ENCODE data around the gene MYRIP. TPM values are rescaled to one million over a fixed set of nuclear protein-coding genes. Genes with fewer than 3 reads are reported as not detected.

The MYRIP gene
- total RNA-seq, 1 donor from 2014 or later, result 1.0 TPM

- H3K4me3 ChIP-seq (ENCODE audit: low read length in 3 of 3), result no peak overlapping the region
- no peak overlapping the region for H3K9ac ChIP-seq (ENCODE audit: low read depth in 1 of 3, low read length in 3 of 3)
- H3K27me3 ChIP-seq (ENCODE audit: control insufficient read depth in 3 of 3, insufficient read depth in 3 of 3, low read length in 3 of 3), result no peaks in the 10 kb centered on the region
- H3K9me3 ChIP-seq (ENCODE audit: control insufficient read depth in 3 of 3, low read length in 3 of 3), result no peaks in the 10 kb centered on the region
- no peaks in the 10 kb centered on the region for H3K4me1 ChIP-seq (ENCODE audit: control insufficient read depth in 3 of 3, insufficient read depth in 3 of 3, low read length in 3 of 3)
- no peaks in the 10 kb centered on the region for H3K36me3 ChIP-seq (ENCODE audit: control insufficient read depth in 3 of 3, insufficient read depth in 3 of 3, low read length in 3 of 3)
- H3K27ac ChIP-seq (ENCODE audit: low read depth, low read length), result no peak overlapping the region
Measured at GRCh38 chr3:39978308-39978707, 168.9 kb downstream of the MYRIP start.

DNA sequence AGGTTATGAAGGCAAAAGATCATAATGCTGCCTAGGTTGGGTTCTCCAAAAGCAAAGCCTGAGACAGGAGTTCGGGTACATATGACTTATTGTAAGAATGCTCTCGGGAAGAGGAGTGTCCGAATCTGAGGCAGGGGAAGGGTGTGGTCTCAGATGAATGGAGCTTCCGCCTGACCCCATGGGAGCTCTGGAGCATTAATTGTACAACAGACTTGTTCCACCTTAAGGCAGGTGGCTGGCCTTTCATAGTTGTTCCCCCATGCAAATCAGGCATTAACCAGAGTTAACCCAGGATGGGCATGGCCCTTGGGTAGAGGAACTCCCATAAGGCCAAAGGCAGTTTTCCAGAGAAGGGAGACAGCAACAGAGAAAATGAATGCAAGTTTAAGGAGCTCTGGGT, 170.6 kb downstream of the MYRIP start:
- Histone ChIP-seq H3K9ac (ENCODE audit: low read depth in 1 of 3, low read length in 3 of 3) (no peak overlapping the region), H3K27ac (ENCODE audit: low read depth, low read length) (no peak overlapping the region), H3K9me3 (ENCODE audit: control insufficient read depth in 3 of 3, low read length in 3 of 3) (no peaks in the 10 kb centered on the region), H3K4me3 (ENCODE audit: low read length in 3 of 3) (no peak overlapping the region), H3K27me3 (ENCODE audit: control insufficient read depth in 3 of 3, insufficient read depth in 3 of 3, low read length in 3 of 3) (no peaks in the 10 kb centered on the region), H3K36me3 (ENCODE audit: control insufficient read depth in 3 of 3, insufficient read depth in 3 of 3, low read length in 3 of 3) (no peaks in the 10 kb centered on the region), H3K4me1 (ENCODE audit: control insufficient read depth in 3 of 3, insufficient read depth in 3 of 3, low read length in 3 of 3) (no peaks in the 10 kb centered on the region)

DNA sequence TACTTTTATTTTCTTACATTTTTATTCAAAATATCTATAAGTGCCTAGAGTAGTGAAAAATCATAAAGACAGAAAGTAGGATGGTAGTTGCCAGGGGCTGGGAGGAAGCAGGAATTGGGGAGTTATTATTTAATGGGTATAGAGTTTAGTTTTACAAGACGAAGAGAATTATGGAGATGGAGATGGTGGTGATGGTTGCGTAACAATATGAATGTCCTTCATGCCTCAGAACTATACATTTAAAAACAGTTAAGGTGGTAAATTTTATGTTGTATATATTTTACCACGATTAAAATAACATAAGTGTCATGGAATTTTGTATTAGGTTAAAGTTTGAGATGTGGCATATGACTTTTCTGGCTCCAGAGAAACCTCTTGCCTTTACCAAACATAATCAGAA, 171.4 kb downstream of the MYRIP start:
- H3K9ac ChIP-seq (ENCODE audit: low read depth in 1 of 3, low read length in 3 of 3), result no peak overlapping the region
- no peaks in the 10 kb centered on the region for H3K9me3 ChIP-seq (ENCODE audit: control insufficient read depth in 3 of 3, low read length in 3 of 3)
- no peak overlapping the region for H3K27ac ChIP-seq (ENCODE audit: low read depth, low read length)
- no peaks in the 10 kb centered on the region for H3K27me3 ChIP-seq (ENCODE audit: control insufficient read depth in 3 of 3, insufficient read depth in 3 of 3, low read length in 3 of 3)
- H3K4me3 ChIP-seq (ENCODE audit: low read length in 3 of 3), result no peak overlapping the region
- H3K36me3 ChIP-seq (ENCODE audit: control insufficient read depth in 3 of 3, insufficient read depth in 3 of 3, low read length in 3 of 3), result no peaks in the 10 kb centered on the region
- no peaks in the 10 kb centered on the region for H3K4me1 ChIP-seq (ENCODE audit: control insufficient read depth in 3 of 3, insufficient read depth in 3 of 3, low read length in 3 of 3)

- Histone ChIP-seq H3K9ac (ENCODE audit: low read depth in 1 of 3, low read length in 3 of 3) (no peak overlapping the region), H3K4me1 (ENCODE audit: control insufficient read depth in 3 of 3, insufficient read depth in 3 of 3, low read length in 3 of 3) (no peaks in the 10 kb centered on the region), H3K9me3 (ENCODE audit: control insufficient read depth in 3 of 3, low read length in 3 of 3) (no peaks in the 10 kb centered on the region), H3K36me3 (ENCODE audit: control insufficient read depth in 3 of 3, insufficient read depth in 3 of 3, low read length in 3 of 3) (no peaks in the 10 kb centered on the region), H3K27me3 (ENCODE audit: control insufficient read depth in 3 of 3, insufficient read depth in 3 of 3, low read length in 3 of 3) (no peaks in the 10 kb centered on the region), H3K27ac (ENCODE audit: low read depth, low read length) (no peak overlapping the region), H3K4me3 (ENCODE audit: low read length in 3 of 3) (no peak overlapping the region)
Measured at GRCh38 chr3:39981547-39982184, 172.3 kb downstream of the MYRIP start.

- Histone ChIP-seq H3K4me1 (ENCODE audit: control insufficient read depth in 3 of 3, insufficient read depth in 3 of 3, low read length in 3 of 3) (no peaks in the 10 kb centered on the region), H3K27me3 (ENCODE audit: control insufficient read depth in 3 of 3, insufficient read depth in 3 of 3, low read length in 3 of 3) (no peaks in the 10 kb centered on the region)
Measured at GRCh38 chr3:39982665-39983357, 173.4 kb downstream of the MYRIP start.

GRCh38 chr3:39989746-39990145, 180.3 kb downstream of the MYRIP start:
- no peak overlapping the region for H3K27ac ChIP-seq (ENCODE audit: low read depth, low read length)
- no peaks in the 10 kb centered on the region for H3K36me3 ChIP-seq (ENCODE audit: control insufficient read depth in 3 of 3, insufficient read depth in 3 of 3, low read length in 3 of 3)
- H3K4me1 ChIP-seq (ENCODE audit: control insufficient read depth in 3 of 3, insufficient read depth in 3 of 3, low read length in 3 of 3), result no peaks in the 10 kb centered on the region
- no peak overlapping the region for H3K4me3 ChIP-seq (ENCODE audit: low read length in 3 of 3)
- H3K27me3 ChIP-seq (ENCODE audit: control insufficient read depth in 3 of 3, insufficient read depth in 3 of 3, low read length in 3 of 3), result no peaks in the 10 kb centered on the region
- H3K9me3 ChIP-seq (ENCODE audit: control insufficient read depth in 3 of 3, low read length in 3 of 3), result peaks cover 0 to 5% (median 4%) of the 10 kb centered on the region in 3 donors
- H3K9ac ChIP-seq (ENCODE audit: low read depth in 1 of 3, low read length in 3 of 3), result no peak overlapping the region

More at GRCh38 chr3:39982665-39983357, 173.4 kb downstream of the MYRIP start:
- Histone ChIP-seq H3K27ac (ENCODE audit: low read depth, low read length) (no peak overlapping the region), H3K9me3 (ENCODE audit: control insufficient read depth in 3 of 3, low read length in 3 of 3) (no peaks in the 10 kb centered on the region), H3K36me3 (ENCODE audit: control insufficient read depth in 3 of 3, insufficient read depth in 3 of 3, low read length in 3 of 3) (no peaks in the 10 kb centered on the region), H3K4me3 (ENCODE audit: low read length in 3 of 3) (no peak overlapping the region), H3K9ac (ENCODE audit: low read depth in 1 of 3, low read length in 3 of 3) (no peak overlapping the region)

- Histone ChIP-seq H3K27ac (ENCODE audit: low read depth, low read length) (no peak overlapping the region), H3K9ac (ENCODE audit: low read depth in 1 of 3, low read length in 3 of 3) (no peak overlapping the region), H3K4me1 (ENCODE audit: control insufficient read depth in 3 of 3, insufficient read depth in 3 of 3, low read length in 3 of 3) (no peaks in the 10 kb centered on the region), H3K4me3 (ENCODE audit: low read length in 3 of 3) (no peak overlapping the region), H3K27me3 (ENCODE audit: control insufficient read depth in 3 of 3, insufficient read depth in 3 of 3, low read length in 3 of 3) (no peaks in the 10 kb centered on the region), H3K9me3 (ENCODE audit: control insufficient read depth in 3 of 3, low read length in 3 of 3) (peaks cover 0 to 5% (median 4%) of the 10 kb centered on the region in 3 donors), H3K36me3 (ENCODE audit: control insufficient read depth in 3 of 3, insufficient read depth in 3 of 3, low read length in 3 of 3) (no peaks in the 10 kb centered on the region)
Measured at GRCh38 chr3:39990532-39990931, 181.1 kb downstream of the MYRIP start.

GRCh38 chr3:40008796-40009195, 199.4 kb downstream of the MYRIP start:
- no peaks in the 10 kb centered on the region for H3K9me3 ChIP-seq (ENCODE audit: control insufficient read depth in 3 of 3, low read length in 3 of 3)
- H3K27ac ChIP-seq (ENCODE audit: low read depth, low read length), result no peak overlapping the region
- no peak overlapping the region for H3K4me3 ChIP-seq (ENCODE audit: low read length in 3 of 3)
- no peaks in the 10 kb centered on the region for H3K27me3 ChIP-seq (ENCODE audit: control insufficient read depth in 3 of 3, insufficient read depth in 3 of 3, low read length in 3 of 3)
- no peaks in the 10 kb centered on the region for H3K4me1 ChIP-seq (ENCODE audit: control insufficient read depth in 3 of 3, insufficient read depth in 3 of 3, low read length in 3 of 3)
- H3K9ac ChIP-seq (ENCODE audit: low read depth in 1 of 3, low read length in 3 of 3), result no peak overlapping the region
- H3K36me3 ChIP-seq (ENCODE audit: control insufficient read depth in 3 of 3, insufficient read depth in 3 of 3, low read length in 3 of 3), result no peaks in the 10 kb centered on the region

DNA sequence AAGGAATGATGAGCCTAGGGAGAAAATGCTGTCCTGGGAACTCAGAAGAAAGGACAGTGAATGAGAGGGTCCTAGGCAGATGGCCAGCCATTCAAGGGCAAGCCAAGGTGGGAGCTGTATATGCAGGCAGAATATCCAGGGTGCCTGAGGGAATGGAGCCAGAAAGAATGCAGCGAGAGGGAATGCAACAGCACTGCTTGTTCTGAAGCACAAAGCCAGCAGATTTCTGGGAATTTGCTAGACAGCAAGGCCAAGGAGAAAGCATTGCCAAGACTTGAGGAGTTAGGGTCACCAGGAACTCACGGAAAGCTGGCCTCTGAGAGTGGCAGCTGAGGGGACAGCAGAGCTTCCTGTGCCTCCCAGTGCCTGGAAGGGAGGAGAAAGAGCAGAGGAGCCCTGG, 200.6 kb downstream of the MYRIP start:
- no peak overlapping the region for H3K27ac ChIP-seq (ENCODE audit: low read depth, low read length)

DNA sequence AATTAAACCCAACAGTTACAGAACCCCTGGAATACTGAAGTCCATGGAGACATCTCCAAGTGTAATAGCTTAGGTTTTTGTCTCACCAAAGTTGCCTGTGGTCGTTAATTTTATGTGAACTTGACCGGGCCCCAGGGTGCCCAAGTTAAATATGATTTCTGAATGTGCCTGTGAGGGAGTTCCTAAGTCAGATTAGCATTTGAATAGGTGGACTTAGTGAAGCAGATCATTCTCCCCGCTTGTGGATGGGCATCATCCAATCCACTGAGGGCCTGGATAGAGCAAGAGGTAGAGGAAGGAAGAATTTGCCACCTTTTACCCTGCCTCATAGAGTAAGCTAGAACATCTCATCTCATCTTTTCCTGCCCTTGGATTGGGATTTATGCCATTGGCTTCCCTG, 203.0 kb downstream of the MYRIP start:
- H3K27me3 ChIP-seq (ENCODE audit: control insufficient read depth in 3 of 3, insufficient read depth in 3 of 3, low read length in 3 of 3), result no peaks in the 10 kb centered on the region
- no peak overlapping the region for H3K9ac ChIP-seq (ENCODE audit: low read depth in 1 of 3, low read length in 3 of 3)
- no peak overlapping the region for H3K4me3 ChIP-seq (ENCODE audit: low read length in 3 of 3)
- no peak overlapping the region for H3K27ac ChIP-seq (ENCODE audit: low read depth, low read length)
- no peaks in the 10 kb centered on the region for H3K4me1 ChIP-seq (ENCODE audit: control insufficient read depth in 3 of 3, insufficient read depth in 3 of 3, low read length in 3 of 3)
- no peaks in the 10 kb centered on the region for H3K9me3 ChIP-seq (ENCODE audit: control insufficient read depth in 3 of 3, low read length in 3 of 3)
- no peaks in the 10 kb centered on the region for H3K36me3 ChIP-seq (ENCODE audit: control insufficient read depth in 3 of 3, insufficient read depth in 3 of 3, low read length in 3 of 3)

More for the DNA sequence above, 200.6 kb downstream of the MYRIP start:
- no peaks in the 10 kb centered on the region for H3K27me3 ChIP-seq (ENCODE audit: control insufficient read depth in 3 of 3, insufficient read depth in 3 of 3, low read length in 3 of 3)
- H3K9ac ChIP-seq (ENCODE audit: low read depth in 1 of 3, low read length in 3 of 3), result no peak overlapping the region
- no peak overlapping the region for H3K4me3 ChIP-seq (ENCODE audit: low read length in 3 of 3)
- no peaks in the 10 kb centered on the region for H3K4me1 ChIP-seq (ENCODE audit: control insufficient read depth in 3 of 3, insufficient read depth in 3 of 3, low read length in 3 of 3)
- H3K9me3 ChIP-seq (ENCODE audit: control insufficient read depth in 3 of 3, low read length in 3 of 3), result no peaks in the 10 kb centered on the region
- no peaks in the 10 kb centered on the region for H3K36me3 ChIP-seq (ENCODE audit: control insufficient read depth in 3 of 3, insufficient read depth in 3 of 3, low read length in 3 of 3)
